Hair follicular keratinocyte (primary cell): ENCODE results near the gene MACROD2. TPM values are rescaled to one million over a fixed set of nuclear protein-coding genes. Genes with fewer than 3 reads are reported as not detected.

Experiments
- total RNA-seq: library from RNA; depleted of rRNA; stranded (reverse); fragments of >200 nt; gene quantifications from 2 replicates; pipeline ENCODE4 v1.2.3, GENCODE V29; 2015

The MACROD2 gene
- 0.16 and 0.76 TPM in 2 replicates for total RNA-seq

GRCh38 chr20:13995086-13995665 lies at the start of gene MACROD2:
Gene MACROD2 (plus strand): TSS chr20:13995516.

GRCh38 chr20:13990465-13990864 lies 4.9 kb upstream of the MACROD2 start, which contains the start of gene SEL1L2:
Gene SEL1L2 (minus strand): TSS chr20:13990614. CDS start chr20:13990534, 80 bp downstream.

GRCh38 chr20:14337400-14338171 lies 342.3 kb downstream of the MACROD2 start, which contains the start of gene FLRT3:
Gene FLRT3 (minus strand): TSS chr20:14337612. CDS start chr20:14327506, 10,106 bp downstream.

Other genes with a start within 250 kb of the MACROD2 start
- 6.7 and 10.4 TPM in 2 replicates for gene ESF1, start 210.6 kb upstream of the MACROD2 start, total RNA-seq
- 14.8 and 22.3 TPM in 2 replicates for gene NDUFAF5, start 210.5 kb upstream of the MACROD2 start, total RNA-seq
- gene SEL1L2, start 4.9 kb upstream of the MACROD2 start, total RNA-seq, result not detected in 2 replicates